HG03457 (cell line): Measurements from ENCODE around the gene ZMAT1.
A peak's percentile ranks its signal among the peaks of the same experiment; 100 is the strongest.
"Not testable (repeated sequence)": the region's sequence is repeated elsewhere in the genome, so short reads cannot be mapped to it uniquely, and the experiment has no call there.

Experiments
- ATAC-seq: cut with Tn5 transposase; IDR thresholded peaks from one replicate; pipeline ENCODE4 v1.9.1; 2021; ENCODE audit warnings: moderate number of reproducible peaks; ENCODE audit not compliant: unreplicated experiment

Gene ZMAT1

DNA sequence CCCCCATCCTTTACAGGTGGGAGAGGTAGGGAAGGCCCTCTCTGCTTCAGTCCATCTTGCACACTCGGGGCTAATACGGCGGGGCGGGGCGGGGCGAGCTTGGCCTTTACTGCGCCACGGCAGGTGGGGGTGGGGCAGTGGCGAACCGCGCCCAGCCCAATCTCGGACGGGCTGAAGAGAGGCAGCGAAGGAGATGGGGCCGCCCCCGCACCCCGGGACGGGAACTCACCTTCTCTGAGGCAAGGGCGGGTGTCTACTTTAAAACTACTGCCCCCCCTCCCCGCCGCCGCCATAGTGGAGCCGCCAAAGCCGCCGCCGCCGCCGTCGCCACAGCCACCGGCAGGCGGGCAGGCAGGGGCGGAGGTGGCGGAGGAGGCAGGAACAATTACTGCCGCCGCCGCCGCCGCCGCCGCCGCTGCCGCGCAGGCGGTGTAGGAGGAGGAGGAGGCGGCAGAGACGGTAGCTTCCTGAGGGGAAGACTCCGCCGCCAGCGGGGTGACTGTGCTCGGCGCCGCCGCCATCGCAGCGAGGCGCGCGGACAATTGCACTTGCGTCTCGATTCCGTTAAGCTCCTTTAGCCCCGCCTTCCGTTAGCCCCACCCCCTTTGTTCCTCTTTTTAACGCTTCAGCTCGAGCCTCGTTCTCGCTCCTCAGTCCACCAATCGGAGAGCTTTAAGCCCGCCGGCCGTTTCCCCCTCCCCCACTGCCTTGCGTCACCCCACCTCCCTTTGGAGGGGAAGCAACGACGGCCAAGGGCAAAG lies at the start of gene ZMAT1:
Gene ZMAT1, minus strand, starts transcription at position 540 of the 761 bp plus-strand sequence. Its CDS starts 19 bp downstream, at position 521.
- ATAC-seq: peak; percentile 85

GRCh38 chrX:101977106-101977505 lies 45.3 kb upstream of the ZMAT1 start:
- ATAC-seq: no peak

DNA sequence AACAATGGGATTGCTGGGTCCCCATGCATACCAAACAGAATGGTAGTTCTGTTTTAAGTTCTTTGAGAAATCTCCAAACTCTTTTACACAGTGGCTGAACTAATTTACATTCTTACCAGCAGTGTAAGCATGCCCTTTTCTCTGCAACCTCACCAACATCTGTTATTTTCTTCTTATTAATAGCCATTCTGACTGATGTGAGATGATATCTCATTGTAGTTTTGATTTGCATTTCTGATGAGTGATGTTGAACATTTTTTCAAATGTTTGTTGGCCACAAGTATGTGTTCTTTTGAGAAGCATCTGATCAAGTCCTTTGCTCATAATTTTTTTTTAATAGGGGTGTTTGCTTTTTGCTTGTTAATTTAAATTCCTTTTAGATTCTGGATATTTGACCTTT lies 41.2 kb upstream of the ZMAT1 start:
- ATAC-seq: no peak

- not testable (repeated sequence) for ATAC-seq
Observed at GRCh38 chrX:101964923-101965539, 33.2 kb upstream of the ZMAT1 start.

DNA sequence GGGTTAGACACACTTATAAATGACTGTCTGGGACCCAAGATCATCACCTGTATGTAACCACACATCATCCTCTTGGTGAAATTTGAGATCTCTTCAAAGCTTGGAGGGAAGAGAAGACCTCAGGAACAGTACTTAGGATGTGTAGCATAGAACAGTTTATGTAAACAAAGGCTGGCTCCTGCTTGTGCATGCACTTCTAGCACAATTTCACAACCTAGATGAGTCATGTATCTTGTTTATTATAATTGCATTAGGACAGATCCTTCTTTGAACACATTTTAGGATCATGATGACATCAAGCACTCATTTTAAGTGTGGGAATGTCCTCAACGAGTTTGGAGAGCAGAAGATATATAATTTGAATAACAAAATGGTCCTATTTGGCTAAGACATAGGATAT lies 26.3 kb upstream of the ZMAT1 start:
- no peak for ATAC-seq

GRCh38 chrX:101957174-101957573 lies 25.3 kb upstream of the ZMAT1 start:
- no peak for ATAC-seq

- no peak for ATAC-seq
Observed at GRCh38 chrX:101956556-101956955, 24.7 kb upstream of the ZMAT1 start.

- ATAC-seq: no peak
Observed at GRCh38 chrX:101950581-101950980, 18.8 kb upstream of the ZMAT1 start.

- ATAC-seq: no peak
Observed at GRCh38 chrX:101932249-101932570, 383 bp upstream of the ZMAT1 start.

GRCh38 chrX:101931136-101931487 lies 715 bp downstream of the ZMAT1 start:
- no peak for ATAC-seq

DNA sequence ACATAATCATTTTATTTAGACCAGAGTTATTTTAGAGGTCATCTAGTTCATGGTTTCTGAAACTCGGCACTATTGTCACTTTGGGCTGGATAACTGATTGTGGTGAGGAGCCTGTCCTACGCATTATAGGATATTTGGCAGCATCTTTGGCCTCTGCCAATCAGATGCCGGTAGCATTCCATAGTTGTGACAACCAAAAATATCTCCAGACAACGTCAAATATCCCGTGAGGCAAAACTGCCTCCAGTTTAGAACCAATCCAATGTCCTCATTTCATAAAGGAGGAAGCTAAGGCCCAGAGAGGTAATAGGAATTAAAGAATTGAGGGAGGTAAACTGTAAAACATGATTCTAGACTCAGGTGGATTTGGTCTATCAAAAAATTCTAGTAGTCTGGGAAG lies 6.1 kb downstream of the ZMAT1 start:
- ATAC-seq: no peak

GRCh38 chrX:101918751-101919150 lies 13.1 kb downstream of the ZMAT1 start:
- ATAC-seq: no peak

GRCh38 chrX:101906136-101906796 lies 25.6 kb downstream of the ZMAT1 start:
- ATAC-seq: no peak

- ATAC-seq: no peak
Observed at GRCh38 chrX:101904996-101905395, 26.8 kb downstream of the ZMAT1 start.
